ENCODE results near the gene TTC33.

- TF ChIP-seq CTCF (IDR thresholded peaks at IDR 0.05), result no peak
- TF ChIP-seq POLR2A (IDR thresholded peaks at IDR 0.05), result no peak
- no peak for TF ChIP-seq POLR2AphosphoS5 (IDR thresholded peaks at IDR 0.05)
- no peak for TF ChIP-seq EP300 (IDR thresholded peaks at IDR 0.05)
Measured at GRCh38 chr5:40559306-40559705, 196.5 kb downstream of the TTC33 start.

All from suprapubic skin (tissue), 4 donors.